ENCODE data around the gene PABPN1L. TPM values are rescaled to one million over a fixed set of nuclear protein-coding genes. Genes with fewer than 3 reads are reported as not detected.

PABPN1L gene
- total RNA-seq, 1 donor from 2014 or later, result not detected

DNA sequence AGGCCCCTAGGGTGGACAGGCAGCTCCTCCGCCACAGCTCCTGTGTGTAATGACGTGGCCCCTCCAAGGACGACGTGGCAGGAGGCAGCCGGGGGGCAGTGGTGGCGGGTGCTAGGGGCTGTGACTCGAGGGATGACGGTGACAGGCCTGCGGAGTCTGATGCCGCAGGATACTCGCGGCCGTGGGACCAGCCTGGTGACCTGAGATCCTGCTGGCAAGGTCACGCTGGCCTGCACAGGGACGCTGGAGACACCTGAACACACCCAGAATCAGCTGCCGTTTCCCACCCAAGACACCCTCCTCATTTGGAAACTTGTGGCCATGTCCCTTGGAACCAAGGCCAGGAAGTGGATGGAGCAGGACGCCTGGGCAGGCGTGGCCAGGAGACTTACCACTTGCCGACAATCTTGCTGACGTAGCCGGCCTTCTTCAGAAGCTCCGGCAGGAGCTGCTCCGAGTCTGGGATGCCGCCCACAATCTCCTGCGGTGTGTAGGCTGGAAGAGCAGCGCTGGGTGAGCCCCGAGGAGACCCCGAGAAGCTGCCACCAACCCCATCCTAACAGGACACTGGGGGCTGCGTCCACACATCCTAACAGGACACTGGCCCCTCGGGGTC lies 25.8 kb downstream of the PABPN1L start:
- no peak for DNase-seq (ENCODE audit: low spot score)
- H3K9me3 Mint-ChIP-seq, result no peaks in the 10 kb centered on the region
- H3K27me3 Mint-ChIP-seq (ENCODE audit: insufficient read depth), result no peaks in the 10 kb centered on the region
- H3K27ac Mint-ChIP-seq, result no peak overlapping the region
- intact Hi-C loops (cut with micrococcal nuclease), result no loop called here
- H3K36me3 Mint-ChIP-seq (ENCODE audit: low read depth), result no peaks in the 10 kb centered on the region
- H3K4me3 Mint-ChIP-seq, result no peak overlapping the region
- H3K4me1 Mint-ChIP-seq (ENCODE audit: low read depth), result no peaks in the 10 kb centered on the region

DNA sequence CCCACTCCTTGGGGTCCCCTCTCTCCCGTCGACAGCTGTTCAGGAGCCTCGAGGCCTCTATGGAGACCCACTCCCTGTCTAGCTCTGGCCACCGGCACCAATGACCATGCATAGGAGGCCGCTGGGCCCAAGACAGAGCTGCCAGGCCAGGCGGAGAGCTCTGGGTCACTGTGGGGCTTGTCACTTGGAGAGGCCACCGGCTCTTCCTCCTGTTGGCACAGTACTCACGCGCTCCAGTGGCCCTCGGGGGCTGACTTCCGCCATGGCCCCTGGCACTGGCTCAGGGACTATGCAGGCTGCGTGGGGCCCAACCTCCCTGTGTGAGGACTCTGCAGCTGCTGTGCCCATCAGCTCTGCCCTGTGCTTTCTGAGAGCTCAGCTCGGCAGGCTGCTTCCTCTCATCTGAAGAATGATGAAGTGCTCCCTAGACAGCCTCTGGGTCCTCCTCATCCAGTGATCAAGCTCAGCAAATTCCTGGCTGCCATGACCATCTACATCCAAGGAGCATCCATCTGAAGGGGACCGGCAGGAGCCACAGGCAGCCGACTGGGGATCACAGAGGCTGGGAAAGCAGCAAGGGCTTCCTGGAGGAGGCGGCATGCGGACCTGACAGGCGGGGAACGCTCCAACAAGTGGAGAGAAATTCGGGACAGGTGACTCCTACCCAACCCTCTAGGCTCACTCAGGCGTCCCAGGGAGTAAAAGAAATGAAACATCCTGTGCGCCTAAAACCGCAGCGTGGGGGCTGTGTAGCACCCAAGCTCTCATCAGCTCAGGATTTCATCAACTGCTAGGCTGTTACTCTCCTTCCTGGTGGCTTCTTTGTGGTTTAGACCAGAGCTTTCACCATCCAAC lies 26.5 kb downstream of the PABPN1L start:
- Mint-ChIP-seq H3K9me3 (no peaks in the 10 kb centered on the region), H3K27me3 (ENCODE audit: insufficient read depth) (no peaks in the 10 kb centered on the region), H3K4me3 (no peak overlapping the region), H3K27ac (no peak overlapping the region), H3K4me1 (ENCODE audit: low read depth) (no peaks in the 10 kb centered on the region), H3K36me3 (ENCODE audit: low read depth) (no peaks in the 10 kb centered on the region)
- DNase-seq (ENCODE audit: low spot score), result no peak
- intact Hi-C loops (cut with micrococcal nuclease), result no loop called here

DNA sequence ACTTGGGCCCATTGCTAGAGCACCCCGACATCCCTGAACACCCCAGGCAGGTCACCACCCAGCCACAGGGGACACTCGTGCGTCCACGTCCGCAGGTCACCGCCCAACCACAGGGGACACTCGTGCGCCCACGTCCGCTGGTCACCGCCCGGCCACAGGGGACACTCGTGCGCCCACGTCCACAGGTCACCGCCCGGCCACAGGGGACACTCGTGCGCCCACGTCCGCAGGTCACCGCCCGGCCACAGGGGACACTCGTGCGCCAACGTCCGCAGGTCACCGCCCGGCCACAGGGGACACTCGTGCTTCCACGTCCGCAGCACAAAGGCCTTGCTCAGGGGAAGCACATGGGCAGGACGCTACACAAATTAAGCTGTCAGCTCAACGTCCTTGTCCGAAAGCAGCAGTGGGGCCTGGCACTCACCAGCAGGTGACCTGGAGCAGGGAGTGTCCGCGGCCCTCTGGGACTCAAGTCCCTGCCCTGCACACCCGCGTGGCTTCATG lies 27.4 kb downstream of the PABPN1L start:
- H3K27me3 Mint-ChIP-seq (ENCODE audit: insufficient read depth), result no peaks in the 10 kb centered on the region
- intact Hi-C loops (cut with micrococcal nuclease), result no loop called here
- H3K27ac Mint-ChIP-seq, result no peak overlapping the region
- H3K4me3 Mint-ChIP-seq, result no peak overlapping the region
- no peaks in the 10 kb centered on the region for H3K9me3 Mint-ChIP-seq
- no peaks in the 10 kb centered on the region for H3K36me3 Mint-ChIP-seq (ENCODE audit: low read depth)
- no peak for DNase-seq (ENCODE audit: low spot score)
- H3K4me1 Mint-ChIP-seq (ENCODE audit: low read depth), result no peaks in the 10 kb centered on the region

DNA sequence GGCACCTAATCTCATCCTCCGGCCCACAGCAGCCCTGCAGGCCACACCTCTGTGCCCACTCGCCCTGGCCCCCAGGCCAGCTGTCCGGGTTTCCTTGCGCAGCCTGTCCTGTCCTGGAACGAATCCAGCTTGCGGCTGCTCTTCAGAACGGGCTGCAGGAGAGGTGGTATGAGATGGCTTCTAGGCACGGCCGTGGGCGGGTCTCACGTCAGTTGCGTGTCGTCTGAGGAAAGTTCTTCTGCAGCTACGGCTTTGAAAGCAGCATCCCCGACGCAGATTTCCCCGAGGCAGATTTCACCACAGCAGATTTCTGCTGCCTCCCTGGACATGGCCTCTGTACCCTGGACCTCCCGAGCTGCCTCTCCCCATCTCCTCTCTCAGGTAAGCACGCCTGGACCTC lies 27.9 kb downstream of the PABPN1L start:
- intact Hi-C loops (cut with micrococcal nuclease), result no loop called here
- H3K4me3 Mint-ChIP-seq, result no peak overlapping the region
- no peaks in the 10 kb centered on the region for H3K9me3 Mint-ChIP-seq
- H3K4me1 Mint-ChIP-seq (ENCODE audit: low read depth), result no peaks in the 10 kb centered on the region
- no peaks in the 10 kb centered on the region for H3K36me3 Mint-ChIP-seq (ENCODE audit: low read depth)
- no peaks in the 10 kb centered on the region for H3K27me3 Mint-ChIP-seq (ENCODE audit: insufficient read depth)
- H3K27ac Mint-ChIP-seq, result no peak overlapping the region
- no peak for DNase-seq (ENCODE audit: low spot score)

DNA sequence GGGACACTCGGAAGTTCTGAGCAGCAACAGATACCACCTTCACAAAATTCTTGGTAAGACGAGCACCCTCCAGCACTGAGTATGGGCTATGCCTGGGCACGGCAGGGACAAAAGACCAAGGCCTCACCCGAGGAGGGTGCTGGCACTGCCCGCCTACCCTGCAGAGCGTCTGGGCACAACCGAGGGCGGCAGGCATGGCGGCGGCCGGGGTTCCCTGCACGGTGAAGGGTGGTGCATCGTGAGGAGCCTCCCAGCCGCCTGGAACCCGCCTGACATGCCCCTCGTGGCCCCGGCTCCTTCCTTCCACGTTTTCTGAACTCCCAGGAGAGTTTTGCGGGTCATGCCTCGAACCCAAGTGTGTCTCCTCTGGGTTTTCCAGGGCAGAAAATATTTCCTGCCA lies 28.7 kb downstream of the PABPN1L start:
- no peak overlapping the region for H3K27ac Mint-ChIP-seq
- no peaks in the 10 kb centered on the region for H3K9me3 Mint-ChIP-seq
- H3K4me3 Mint-ChIP-seq, result no peak overlapping the region
- no peaks in the 10 kb centered on the region for H3K36me3 Mint-ChIP-seq (ENCODE audit: low read depth)
- intact Hi-C loops (cut with micrococcal nuclease), result no loop called here
- no peaks in the 10 kb centered on the region for H3K27me3 Mint-ChIP-seq (ENCODE audit: insufficient read depth)
- no peaks in the 10 kb centered on the region for H3K4me1 Mint-ChIP-seq (ENCODE audit: low read depth)
- DNase-seq (ENCODE audit: low spot score), result no peak

DNA sequence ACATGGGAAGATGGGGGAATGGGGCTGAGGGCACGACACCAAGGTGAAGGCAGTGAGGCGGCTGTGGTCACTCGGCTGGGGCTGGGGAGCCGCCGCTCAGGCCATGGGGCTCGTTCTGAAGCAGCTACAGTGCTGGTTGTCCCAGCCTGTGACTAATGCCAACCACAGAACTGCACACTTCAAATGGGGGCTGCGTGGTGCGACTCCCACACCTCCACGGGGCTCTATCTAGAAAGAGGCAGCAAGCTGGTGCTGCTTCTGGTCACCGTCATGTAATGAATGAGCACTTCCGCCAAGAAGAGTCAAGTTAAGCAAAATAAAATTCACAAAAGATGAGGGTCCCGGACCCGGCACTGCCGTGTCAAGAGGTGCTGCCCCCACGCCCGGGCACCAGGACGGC lies 29.7 kb downstream of the PABPN1L start:
- H3K4me1 Mint-ChIP-seq (ENCODE audit: low read depth), result no peaks in the 10 kb centered on the region
- no peaks in the 10 kb centered on the region for H3K27me3 Mint-ChIP-seq (ENCODE audit: insufficient read depth)
- H3K27ac Mint-ChIP-seq, result no peak overlapping the region
- H3K4me3 Mint-ChIP-seq, result no peak overlapping the region
- H3K9me3 Mint-ChIP-seq, result no peaks in the 10 kb centered on the region
- DNase-seq (ENCODE audit: low spot score), result no peak
- H3K36me3 Mint-ChIP-seq (ENCODE audit: low read depth), result no peaks in the 10 kb centered on the region
- intact Hi-C loops (cut with micrococcal nuclease), result no loop called here

DNA sequence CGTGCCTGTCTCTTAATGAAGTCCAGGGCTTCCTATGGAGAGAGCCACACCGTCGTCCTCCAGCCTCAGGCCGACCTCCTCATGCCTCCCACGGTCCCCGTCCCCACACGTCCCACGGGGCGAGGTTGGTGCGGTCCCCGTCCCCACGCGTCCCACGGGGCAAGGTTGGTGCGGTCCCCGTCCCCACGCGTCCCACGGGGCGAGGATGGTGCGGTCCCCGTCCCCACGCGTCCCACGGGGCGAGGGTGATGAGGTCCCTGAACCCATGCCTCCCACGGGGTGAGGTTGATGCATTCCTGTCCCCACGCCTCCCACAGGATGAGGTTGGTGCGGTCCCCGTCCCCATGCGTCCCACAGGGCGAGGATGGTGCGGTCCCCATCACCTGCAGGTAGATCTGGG lies 30.6 kb downstream of the PABPN1L start:
- no peaks in the 10 kb centered on the region for H3K9me3 Mint-ChIP-seq
- no peaks in the 10 kb centered on the region for H3K27me3 Mint-ChIP-seq (ENCODE audit: insufficient read depth)
- intact Hi-C loops (cut with micrococcal nuclease), result no loop called here
- H3K4me3 Mint-ChIP-seq, result no peak overlapping the region
- H3K27ac Mint-ChIP-seq, result no peak overlapping the region
- no peaks in the 10 kb centered on the region for H3K36me3 Mint-ChIP-seq (ENCODE audit: low read depth)
- H3K4me1 Mint-ChIP-seq (ENCODE audit: low read depth), result no peaks in the 10 kb centered on the region
- no peak for DNase-seq (ENCODE audit: low spot score)

DNA sequence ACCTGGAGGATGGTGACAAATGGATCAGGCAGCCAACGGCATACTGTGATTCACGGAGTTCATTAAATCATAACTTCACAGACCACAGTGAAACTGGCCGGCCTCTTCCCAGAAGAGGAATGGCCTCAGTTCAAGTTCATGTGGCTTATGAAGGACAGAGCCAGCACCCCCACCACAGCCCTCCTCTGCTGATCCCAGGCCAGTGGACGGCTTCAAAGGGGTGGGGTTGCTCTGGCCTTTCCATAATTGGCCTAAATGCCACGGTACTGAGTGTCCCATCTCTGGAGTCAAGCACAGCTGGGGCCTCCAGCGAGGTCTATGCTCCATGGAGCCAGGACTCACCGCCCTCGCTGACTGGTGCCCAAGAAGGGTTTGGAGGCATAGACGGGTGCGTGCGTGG lies 31.1 kb downstream of the PABPN1L start:
- Mint-ChIP-seq H3K9me3 (no peaks in the 10 kb centered on the region), H3K4me1 (ENCODE audit: low read depth) (no peaks in the 10 kb centered on the region), H3K27me3 (ENCODE audit: insufficient read depth) (no peaks in the 10 kb centered on the region), H3K4me3 (no peak overlapping the region), H3K36me3 (ENCODE audit: low read depth) (no peaks in the 10 kb centered on the region), H3K27ac (no peak overlapping the region)
- intact Hi-C loops (cut with micrococcal nuclease), result no loop called here
- no peak for DNase-seq (ENCODE audit: low spot score)

DNA sequence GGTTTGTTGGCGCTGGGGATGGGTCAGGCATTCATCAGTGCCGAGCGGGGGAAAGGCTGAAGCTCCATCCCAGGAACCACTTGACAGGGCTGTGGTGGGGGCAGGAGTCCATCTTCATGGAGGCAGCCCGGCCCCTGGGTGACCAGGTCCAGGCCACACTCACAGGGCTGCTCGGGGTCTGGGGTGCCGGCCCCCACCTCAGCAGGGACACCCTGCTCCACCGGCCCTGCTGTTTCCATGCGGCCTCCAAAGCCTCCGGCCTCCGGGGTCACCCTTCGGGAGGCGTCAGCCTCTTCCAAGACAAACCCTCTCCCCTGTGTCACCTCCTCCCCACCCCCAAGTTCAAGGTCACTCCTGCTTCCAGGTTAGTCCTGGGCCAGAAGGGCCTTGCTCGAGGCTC lies 31.8 kb downstream of the PABPN1L start:
- Mint-ChIP-seq H3K36me3 (ENCODE audit: low read depth) (no peaks in the 10 kb centered on the region), H3K4me3 (no peak overlapping the region), H3K27me3 (ENCODE audit: insufficient read depth) (no peaks in the 10 kb centered on the region), H3K4me1 (ENCODE audit: low read depth) (no peaks in the 10 kb centered on the region), H3K27ac (no peak overlapping the region), H3K9me3 (no peaks in the 10 kb centered on the region)
- DNase-seq (ENCODE audit: low spot score), result no peak
- intact Hi-C loops (cut with micrococcal nuclease), result no loop called here

DNA sequence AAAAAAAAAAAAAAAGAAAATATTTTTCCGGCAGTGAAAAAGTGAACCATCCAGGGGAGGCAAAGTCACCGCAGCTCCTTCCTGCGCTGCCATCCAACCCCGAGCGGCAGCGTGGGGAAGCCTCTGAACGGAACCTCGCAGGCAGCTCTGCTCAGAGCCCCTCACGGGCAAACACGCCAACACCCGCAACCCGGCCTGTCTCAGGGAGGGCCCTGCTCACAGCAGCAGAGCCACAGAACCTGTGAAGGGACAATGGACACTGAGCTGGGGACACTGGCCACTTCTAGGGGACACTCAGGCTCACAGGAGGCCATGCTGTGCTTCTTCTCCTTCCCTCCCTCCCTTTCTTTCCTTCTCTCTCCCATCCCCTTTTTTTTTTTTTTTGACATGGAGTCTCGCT lies 33.4 kb downstream of the PABPN1L start:
- Mint-ChIP-seq H3K36me3 (ENCODE audit: low read depth) (no peaks in the 10 kb centered on the region), H3K4me1 (ENCODE audit: low read depth) (no peaks in the 10 kb centered on the region), H3K9me3 (no peaks in the 10 kb centered on the region), H3K27me3 (ENCODE audit: insufficient read depth) (no peaks in the 10 kb centered on the region), H3K27ac (no peak overlapping the region), H3K4me3 (no peak overlapping the region)
- DNase-seq (ENCODE audit: low spot score), result no peak
- intact Hi-C loops (cut with micrococcal nuclease), result no loop called here

DNA sequence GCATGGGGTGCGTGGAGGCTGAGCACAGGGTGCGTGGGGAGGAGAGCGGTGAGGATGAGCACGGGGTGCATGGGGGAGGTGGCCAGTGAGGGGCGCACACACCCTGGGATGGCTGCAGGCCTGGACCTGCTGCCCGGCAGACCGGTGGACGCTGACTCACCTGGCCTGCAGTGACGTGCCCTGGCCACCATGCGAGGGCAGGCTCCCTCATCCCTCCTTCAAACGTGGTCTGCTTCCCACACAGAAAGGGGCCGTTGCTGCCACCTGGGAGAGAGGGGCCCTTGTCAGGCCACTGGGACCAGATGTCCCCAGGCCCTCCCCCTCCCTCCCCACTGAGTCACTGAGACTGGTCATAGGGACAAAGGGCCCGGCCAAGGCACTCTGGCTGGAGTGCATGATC lies 34.6 kb downstream of the PABPN1L start:
- Mint-ChIP-seq H3K4me1 (ENCODE audit: low read depth) (no peaks in the 10 kb centered on the region), H3K4me3 (no peak overlapping the region), H3K27ac (no peak overlapping the region), H3K36me3 (ENCODE audit: low read depth) (no peaks in the 10 kb centered on the region), H3K9me3 (no peaks in the 10 kb centered on the region), H3K27me3 (ENCODE audit: insufficient read depth) (no peaks in the 10 kb centered on the region)
- intact Hi-C loops (cut with micrococcal nuclease), result no loop called here
- no peak for DNase-seq (ENCODE audit: low spot score)

DNA sequence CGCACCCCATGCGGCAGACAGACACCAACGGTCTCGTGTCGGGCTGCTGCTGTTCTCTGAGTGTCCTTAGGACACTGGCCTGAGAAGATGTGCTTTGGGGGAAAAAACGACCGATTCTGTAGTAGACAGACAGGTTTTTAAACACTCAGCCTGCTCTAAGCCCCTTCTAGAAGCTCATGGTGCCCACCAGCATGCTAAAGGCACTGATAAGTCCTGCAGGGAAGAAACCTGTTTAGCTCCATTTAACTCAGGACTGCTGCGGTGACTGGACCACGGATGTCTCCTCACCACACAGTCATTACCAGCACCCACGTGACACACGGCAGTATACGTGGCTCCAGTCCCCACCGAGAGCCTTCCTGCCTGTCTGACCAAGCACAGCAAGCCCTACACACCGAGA lies 35.7 kb downstream of the PABPN1L start:
- no peaks in the 10 kb centered on the region for H3K36me3 Mint-ChIP-seq (ENCODE audit: low read depth)
- H3K27ac Mint-ChIP-seq, result no peak overlapping the region
- no peaks in the 10 kb centered on the region for H3K9me3 Mint-ChIP-seq
- H3K4me1 Mint-ChIP-seq (ENCODE audit: low read depth), result no peaks in the 10 kb centered on the region
- no peaks in the 10 kb centered on the region for H3K27me3 Mint-ChIP-seq (ENCODE audit: insufficient read depth)
- no peak for DNase-seq (ENCODE audit: low spot score)
- intact Hi-C loops (cut with micrococcal nuclease), result no loop called here
- H3K4me3 Mint-ChIP-seq, result no peak overlapping the region

DNA sequence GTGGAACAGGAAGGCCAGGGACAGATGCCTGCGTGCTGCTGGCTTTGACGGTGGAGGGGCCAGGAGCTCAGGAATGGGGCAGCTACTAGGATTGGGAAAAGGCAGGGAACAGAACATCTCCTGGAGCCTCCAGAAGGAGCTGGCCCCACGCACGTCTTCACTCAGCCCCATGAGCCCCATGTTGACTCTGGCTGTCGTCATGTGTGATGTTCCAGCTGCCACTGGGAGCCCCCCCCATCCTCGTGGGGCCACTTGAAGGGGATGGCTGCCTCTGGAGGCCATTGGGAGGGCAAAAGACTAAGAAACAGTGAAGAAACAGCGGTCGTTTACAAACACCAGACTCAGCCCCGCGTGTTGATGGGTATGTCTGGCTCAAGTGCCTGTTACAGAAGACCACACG lies 36.2 kb downstream of the PABPN1L start:
- intact Hi-C loops (cut with micrococcal nuclease), result no loop called here
- no peak for DNase-seq (ENCODE audit: low spot score)
- no peaks in the 10 kb centered on the region for H3K27me3 Mint-ChIP-seq (ENCODE audit: insufficient read depth)
- H3K9me3 Mint-ChIP-seq, result no peaks in the 10 kb centered on the region
- H3K4me1 Mint-ChIP-seq (ENCODE audit: low read depth), result no peaks in the 10 kb centered on the region
- H3K4me3 Mint-ChIP-seq, result no peak overlapping the region
- H3K36me3 Mint-ChIP-seq (ENCODE audit: low read depth), result no peaks in the 10 kb centered on the region
- H3K27ac Mint-ChIP-seq, result no peak overlapping the region

All from activated T-helper 1 cell treated with anti-CD3 and anti-CD28 coated beads, Interleukin-12 subunit alpha, Interleukin-12 subunit beta, Interleukin-2, Interleukin-4 antibody, amounts not matched to agents 30 ng/mL and 10 ng/mL and 1 ng/mL, durations not matched to agents 14 hours and 24 hours and 36 hours (primary cell).